NOMO-1 treated with dmso at 0.1 percent for 144 hours (cell line): ENCODE measurements around the gene TSPAN14.
A peak's percentile ranks its signal among the peaks of the same experiment; 100 is the strongest.
"Not testable (repeated sequence)": the region's sequence is repeated elsewhere in the genome, so short reads cannot be mapped to it uniquely, and the experiment has no call there.

Experiments
- DNase-seq: peaks from one replicate; lab custom pipeline; 2025; ENCODE audit not compliant: unreplicated experiment; lab: John Stamatoyannopoulos, UW

The TSPAN14 gene

GRCh38 chr10:80468002-80468401 lies 13.9 kb downstream of the TSPAN14 start:
- no peak for DNase-seq

DNA sequence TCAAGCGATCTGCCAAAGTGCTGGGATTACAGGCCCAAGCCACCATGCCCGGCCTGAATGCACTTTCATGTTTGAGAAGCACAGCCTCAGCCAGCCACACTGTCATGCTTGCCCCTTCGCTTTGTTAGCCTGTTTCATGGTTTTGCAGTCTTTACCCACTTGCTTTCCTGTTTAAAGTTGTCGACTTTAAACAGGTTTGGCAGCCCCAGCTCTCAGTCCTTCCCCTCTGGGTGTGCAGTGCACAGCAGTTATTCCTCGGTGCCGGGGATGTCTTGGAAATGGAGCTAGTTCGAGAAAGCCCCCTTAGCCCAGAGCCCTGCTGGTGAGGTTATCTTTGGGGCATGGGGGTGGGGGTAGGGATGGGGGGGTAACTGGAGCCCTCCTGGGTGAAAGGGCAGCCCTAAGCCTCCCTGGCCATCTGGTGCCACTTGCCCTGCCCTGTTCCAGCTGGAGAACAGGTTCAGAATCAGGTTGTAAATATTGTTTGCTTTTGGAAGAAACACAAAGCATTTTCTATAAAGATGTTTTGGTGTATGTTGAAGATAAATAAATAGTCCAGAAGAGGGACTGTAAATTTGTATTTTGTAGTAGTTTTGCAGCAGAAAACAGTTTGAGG lies 14.8 kb downstream of the TSPAN14 start:
- DNase-seq, result no peak

- DNase-seq, result no peak
Observed at GRCh38 chr10:80470266-80470665, 16.2 kb downstream of the TSPAN14 start.

DNA sequence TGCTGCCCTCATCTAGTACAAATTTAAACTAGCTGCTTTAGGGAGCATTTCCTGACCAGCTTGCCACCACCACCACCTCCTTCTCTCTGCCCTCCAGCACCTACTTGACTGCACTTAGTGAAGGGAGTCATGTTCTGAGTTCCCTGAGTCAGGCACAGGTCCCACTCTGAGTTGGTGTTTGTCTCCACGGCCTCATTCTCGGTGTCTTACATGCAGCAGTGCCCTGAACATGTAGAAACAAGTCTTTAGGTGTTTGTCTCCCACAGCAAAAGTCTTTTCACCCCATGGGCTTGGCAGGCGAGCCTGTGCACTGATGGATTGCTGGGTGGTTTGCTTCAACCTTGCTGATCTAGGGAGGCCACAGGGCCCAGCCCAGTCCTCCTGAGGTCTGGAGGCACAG lies 16.9 kb downstream of the TSPAN14 start:
- no peak for DNase-seq

DNA sequence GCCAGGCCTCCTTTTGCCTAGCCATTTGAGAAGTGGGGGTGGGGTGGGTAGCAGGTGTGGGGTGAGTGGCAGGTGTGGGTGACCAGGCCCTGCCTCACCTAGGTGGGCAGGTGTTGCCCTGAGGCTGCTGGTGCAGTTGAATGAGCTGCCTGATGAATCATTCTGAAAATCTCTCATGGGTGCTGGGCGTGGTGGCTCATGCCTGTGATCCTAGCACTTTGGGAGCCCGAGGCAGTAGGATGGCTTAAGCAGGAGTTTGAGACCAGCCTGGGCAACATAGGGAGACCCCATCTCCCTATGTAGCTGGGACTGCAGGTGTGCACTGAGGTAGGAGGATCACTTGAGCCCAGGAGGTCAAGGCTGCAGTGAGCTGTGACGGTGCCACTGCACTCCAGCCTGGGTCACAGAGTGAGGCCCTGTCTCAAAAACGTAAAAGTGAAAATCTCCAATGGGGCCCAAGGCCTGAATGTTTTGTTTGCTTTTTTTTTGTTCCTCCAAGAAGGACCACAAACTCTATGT lies 17.7 kb downstream of the TSPAN14 start:
- DNase-seq, result no peak

DNA sequence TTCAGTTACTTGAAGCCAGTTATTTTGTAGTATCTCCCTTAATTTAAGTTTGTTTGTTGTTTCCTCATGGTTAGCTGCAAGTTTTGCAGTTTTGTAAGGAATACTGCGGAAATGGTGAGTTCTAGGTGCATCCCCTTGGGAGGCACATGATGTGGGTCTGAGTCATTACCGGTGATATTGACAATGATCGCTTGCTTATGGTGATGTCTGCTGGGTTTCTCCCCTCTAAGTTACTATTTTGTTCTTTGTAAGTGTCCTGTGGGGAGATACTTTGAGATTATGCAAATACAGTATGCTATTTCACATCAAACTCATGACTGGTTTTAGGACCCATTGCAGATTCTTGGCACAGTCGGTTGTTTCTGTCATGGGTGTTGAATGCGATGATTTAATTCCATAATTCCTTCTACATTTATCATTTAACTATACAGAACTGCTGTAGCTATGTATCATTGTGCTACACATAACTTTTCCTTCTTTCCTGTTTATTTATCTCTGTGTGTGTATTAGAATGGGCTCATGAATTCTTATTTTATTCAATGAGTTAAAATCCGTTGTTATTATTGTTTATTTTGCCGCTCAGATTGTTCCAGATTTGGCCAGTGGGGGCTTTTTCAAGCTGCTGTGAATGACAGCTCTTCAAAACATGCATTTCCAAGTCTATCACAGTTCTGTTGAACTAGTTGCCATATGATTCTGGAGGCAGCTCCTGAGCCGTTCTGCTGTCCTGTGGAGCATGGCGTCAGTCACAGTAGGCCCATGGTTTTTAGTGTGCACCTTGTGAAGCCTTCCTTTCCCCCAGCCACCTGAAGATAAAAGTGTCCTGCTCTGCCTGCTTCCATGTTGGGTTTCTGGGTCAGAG lies 18.4 kb downstream of the TSPAN14 start:
- no peak for DNase-seq

- DNase-seq, result no peak
Observed at GRCh38 chr10:80473096-80473657, 19.1 kb downstream of the TSPAN14 start.

- no peak for DNase-seq
Observed at GRCh38 chr10:80473692-80474596, 19.8 kb downstream of the TSPAN14 start.

- DNase-seq, result no peak
Observed at GRCh38 chr10:80474597-80474910, 20.4 kb downstream of the TSPAN14 start.

GRCh38 chr10:80474941-80475340 lies 20.8 kb downstream of the TSPAN14 start:
- DNase-seq, result no peak

DNA sequence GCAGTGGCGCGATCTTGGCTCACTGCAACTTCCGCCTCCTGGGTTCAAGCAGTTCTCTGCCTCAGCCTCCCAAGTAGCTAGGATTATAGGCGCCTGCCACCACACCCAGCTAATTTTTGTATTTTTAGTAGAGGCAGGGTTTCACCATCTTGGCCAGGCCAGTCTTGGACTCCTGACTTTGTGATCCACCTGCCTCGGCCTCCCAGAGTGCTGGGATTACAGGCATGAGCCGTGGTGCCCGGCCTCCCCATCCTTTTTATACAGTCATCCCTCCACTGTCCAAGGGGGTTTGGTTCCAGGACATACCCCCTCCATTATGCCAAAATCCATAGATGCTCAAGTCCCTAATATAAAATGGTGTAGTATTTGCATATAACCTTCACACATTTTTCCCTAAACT lies 21.5 kb downstream of the TSPAN14 start:
- not testable (repeated sequence) for DNase-seq

DNA sequence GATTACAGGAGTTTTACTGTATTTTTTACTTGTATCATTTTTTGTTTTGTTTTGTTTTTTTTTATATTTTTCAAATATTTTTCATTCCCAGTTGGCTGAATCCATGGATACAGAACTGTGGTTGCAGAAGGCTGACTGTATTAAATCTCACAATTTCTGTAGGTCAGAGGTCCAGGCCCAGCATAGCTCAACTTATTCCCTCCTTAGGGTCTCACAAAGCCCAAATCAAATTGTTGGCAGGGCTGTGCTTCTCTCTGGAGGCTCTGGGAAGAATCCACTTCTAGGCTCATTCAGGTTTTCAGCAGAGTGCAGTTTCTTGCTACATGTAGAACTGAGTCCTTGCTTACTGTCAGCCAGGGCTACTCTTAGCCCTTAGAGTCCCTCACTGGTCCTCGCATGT lies 22.6 kb downstream of the TSPAN14 start:
- no peak for DNase-seq

DNA sequence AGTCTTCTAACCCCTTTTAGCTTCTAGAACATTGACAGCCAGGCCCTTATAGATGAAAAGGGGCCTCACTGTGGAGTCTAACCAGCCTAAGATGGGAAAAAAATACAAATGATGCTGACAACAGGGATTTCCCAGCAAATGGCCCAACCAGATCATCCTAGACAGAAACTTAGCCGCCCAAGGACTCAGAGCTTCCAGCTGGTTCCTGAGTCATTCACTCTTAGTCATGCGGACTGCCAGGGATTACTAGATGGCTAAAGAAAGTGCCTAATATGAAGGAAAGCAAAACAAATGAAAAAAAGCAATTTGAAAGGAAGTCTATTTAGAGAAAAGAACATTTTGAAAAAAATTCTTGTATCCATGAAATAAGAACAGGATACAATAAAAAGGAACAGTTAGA lies 23.7 kb downstream of the TSPAN14 start:
- DNase-seq, result no peak

GRCh38 chr10:80480373-80480772 lies 26.3 kb downstream of the TSPAN14 start:
- not testable (repeated sequence) for DNase-seq

DNA sequence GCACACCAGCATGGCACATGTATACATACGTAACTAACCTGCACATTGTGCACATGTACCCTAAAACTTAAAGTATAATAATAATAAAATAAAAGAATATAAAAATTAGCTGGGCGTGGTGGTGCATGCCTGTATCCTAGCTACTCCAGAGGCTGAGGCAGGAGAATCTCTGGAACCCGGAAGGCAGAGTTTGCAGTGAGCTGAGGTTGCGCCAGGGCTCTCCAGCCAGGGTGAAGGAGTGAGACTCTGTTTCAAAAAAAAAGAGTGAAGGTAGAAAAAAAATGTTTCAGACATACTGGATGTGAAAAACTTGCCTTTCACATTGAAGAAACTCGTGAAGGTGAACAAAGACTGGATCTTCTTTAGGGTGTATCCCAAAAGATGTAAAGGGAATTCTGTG lies 26.7 kb downstream of the TSPAN14 start:
- no peak for DNase-seq

DNA sequence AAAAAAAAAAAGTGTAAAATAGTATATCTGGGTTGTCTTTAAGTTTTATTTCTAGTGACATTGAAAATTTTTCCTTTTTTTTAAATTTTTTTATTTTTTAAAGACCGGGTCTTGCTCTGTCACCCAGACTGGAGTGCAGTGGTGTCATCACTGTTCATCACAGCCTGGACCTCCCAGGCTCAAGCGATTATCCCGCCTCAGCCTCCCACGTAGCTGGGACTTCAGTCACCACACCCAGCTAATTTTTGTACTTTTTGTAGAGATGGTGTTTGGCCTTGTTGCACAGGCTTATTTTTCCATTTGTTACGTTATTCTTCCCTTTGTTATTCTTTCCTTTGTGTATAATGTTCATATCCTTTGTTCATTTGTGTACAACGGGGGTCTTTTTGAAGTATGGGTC lies 30.1 kb downstream of the TSPAN14 start:
- DNase-seq, result no peak

DNA sequence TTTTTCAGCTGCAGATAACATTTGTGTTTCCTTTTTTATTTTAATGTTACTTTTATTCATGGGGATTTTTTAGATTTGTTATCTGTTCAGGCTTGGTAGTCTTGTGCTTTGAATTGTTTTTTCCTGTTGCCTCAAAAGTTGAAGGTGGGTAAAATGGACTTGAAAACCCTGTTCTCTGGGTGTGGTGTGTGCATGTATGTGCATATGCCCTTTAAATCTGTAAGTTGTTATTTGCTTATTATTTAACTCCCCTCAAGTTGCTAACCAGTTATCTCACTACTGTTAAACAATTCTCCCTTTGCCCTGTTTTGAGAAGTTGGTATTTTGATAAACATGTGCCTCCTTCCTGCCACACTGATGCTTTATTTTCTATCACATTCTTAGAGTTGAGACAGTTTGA lies 30.6 kb downstream of the TSPAN14 start:
- no peak for DNase-seq

DNA sequence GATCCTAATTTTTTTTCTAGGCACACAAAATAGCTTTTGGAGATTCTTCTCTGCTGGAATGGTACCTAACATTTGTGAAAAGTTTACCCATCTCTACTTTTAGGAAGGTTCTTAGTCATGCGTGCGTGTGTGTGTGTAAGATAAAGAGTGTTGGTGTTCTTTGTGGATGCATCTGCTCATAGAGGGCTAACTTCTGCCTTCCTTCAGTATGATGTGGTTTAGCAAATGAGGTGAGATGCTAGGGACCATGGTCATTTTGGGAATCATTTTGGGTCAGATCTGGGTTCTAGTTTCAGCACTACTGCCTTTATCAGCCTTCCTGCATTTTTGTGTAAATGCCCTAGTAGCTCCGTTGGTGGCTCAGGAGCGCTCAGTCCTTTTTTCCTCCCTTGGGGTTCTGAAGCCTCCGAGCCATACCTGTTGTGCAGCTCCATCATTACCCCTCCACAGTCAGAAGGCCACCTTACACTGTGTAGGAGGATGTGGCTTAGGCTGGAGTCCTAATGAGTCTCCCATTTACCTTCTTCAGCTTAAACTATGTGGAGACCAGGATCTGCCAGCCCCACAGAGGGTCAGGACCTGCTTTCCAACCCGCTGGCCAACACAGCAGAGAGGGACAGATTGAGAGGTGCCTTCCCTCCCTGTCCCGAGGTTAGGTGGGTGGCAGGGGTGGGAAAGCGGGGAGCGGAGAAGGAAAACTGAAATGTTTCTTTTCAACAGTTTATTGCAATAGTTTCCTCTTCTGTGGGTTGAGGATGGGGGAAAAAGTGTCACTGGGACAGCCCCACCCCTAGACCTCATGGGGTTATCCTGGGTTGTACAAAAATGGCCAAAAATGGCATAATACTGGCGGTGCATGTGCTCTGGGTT lies 31.2 kb downstream of the TSPAN14 start:
- no peak for DNase-seq

GRCh38 chr10:80485946-80486764 lies 32.0 kb downstream of the TSPAN14 start:
- peak; percentile 45 for DNase-seq
